HTR-8/SVneo (cell line): ENCODE measurements around the gene BDKRB2.

Experiments
- DNase-seq: peaks from one replicate; pipeline ENCODE4 v3.0.0; 2011; ENCODE audit warnings: low spot score, mixed read lengths; ENCODE audit not compliant: insufficient read length
- FAIRE-seq: peaks from 2 replicates; lab custom pipeline; 2011; peaks lifted over from hg19 to GRCh38; lab: Jason Lieb, UNC

BDKRB2 gene

DNA sequence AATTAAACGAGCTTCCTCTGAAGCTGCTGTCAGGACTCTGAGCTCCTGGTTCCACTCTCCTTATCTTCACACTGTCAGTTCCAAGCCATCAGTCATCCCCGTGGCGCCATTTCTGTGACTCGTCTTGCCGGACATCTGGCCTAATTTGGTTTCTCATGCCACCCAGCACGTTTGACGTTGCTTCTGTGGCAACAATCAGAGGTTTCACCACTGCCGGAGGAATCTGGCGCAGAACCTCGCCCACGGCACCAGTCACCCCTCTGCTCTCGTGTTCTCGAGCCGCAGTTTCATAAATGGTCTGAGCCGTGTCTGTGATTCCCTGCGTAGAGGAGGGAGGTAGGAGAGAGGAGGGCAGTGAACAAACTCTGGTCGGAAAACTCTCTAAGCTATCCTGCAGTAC is 81.0 kb downstream of the BDKRB2 start:
- FAIRE-seq: no peak
- DNase-seq: no peak

DNA sequence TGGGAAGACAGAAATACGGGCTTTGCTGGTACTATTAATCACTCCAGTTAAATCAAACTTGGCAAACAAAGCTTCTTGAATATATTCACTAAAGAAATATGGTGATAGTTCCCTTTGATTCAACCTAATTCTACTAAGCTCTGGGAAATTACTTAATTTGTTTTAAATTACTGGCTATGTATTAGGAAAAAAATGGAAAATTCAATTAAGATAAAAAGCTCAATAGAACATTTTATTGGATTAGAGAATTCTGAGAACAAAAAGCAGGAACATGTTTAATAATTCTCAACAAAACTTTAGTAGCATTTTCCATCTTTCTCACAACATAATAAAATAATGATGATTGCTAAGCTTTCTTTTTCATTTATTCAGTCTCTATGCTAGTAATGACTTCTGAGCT is 81.6 kb downstream of the BDKRB2 start:
- no peak for FAIRE-seq
- no peak for DNase-seq

DNA sequence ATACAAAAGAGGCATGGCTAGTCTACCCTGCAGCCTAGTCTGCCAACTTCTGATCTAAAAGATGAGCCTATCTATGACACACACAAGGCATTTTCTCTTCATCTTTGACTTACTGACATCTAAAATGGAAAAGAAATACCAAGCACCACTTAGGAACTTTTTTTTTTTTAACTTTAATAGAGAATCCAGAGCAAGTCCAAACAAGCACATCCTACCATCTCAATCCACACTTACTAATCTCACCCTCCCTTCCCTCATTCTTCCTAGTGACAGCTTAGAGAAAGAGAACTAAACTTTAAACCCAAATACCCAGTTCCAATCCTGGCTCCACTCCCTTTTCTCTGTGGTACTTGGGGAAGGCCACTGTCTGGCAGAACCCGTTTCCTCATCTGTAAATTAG is 83.2 kb downstream of the BDKRB2 start:
- FAIRE-seq (no peak), DNase-seq (no peak)
